Sigmoid colon (tissue), 4 donors: ENCODE data around the gene VPS72.

Source experiments
- POLR2AphosphoS5 ChIP-seq, 4 donors: sonication (generic); formaldehyde crosslinking; IDR thresholded peaks; one replicate each; pipeline ENCODE4 v1.6.1; 2017; ENCODE audit warnings: antibody characterized with exemption in 4 of 4
- TF ChIP-seq, protein P1 (sequence below), 4 experiments: fragments of 450-650 bp in 3 of 4; fragments of 200-600 bp in 1 of 4; IDR thresholded peaks; one replicate each; pipeline ENCODE4 v1.5.1; 2016 to 2019; ENCODE audit warnings: antibody characterized with exemption in 4 of 4, mild to moderate bottlenecking in 3 of 4, moderate library complexity in 2 of 4

DNA sequence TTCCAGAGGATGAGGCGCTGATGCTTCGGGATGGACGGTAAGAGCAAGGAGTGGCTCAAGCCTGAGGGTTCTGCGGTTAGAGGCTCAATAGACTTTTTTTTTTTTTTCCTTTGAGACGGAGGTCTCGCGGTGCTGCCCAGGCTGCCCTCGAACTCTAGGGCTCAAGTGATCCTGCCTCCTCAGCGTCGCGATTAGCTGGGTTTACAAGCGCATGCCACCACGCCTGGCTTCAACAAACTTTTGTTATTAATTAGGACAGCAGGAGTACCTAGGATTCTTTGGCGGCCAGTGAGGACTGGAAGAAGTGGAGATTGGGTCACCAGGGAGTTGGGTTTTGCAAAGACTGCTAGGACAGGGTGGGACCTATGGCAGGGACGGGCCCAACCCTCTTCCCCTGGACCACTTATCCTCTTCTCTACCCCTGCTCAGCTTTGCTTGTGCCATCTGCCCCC is 23.5 kb downstream of the VPS72 start:
- no peak for TF ChIP-seq POLR2AphosphoS5 (IDR thresholded peaks at IDR 0.05)
- TF ChIP-seq, protein P1, sequence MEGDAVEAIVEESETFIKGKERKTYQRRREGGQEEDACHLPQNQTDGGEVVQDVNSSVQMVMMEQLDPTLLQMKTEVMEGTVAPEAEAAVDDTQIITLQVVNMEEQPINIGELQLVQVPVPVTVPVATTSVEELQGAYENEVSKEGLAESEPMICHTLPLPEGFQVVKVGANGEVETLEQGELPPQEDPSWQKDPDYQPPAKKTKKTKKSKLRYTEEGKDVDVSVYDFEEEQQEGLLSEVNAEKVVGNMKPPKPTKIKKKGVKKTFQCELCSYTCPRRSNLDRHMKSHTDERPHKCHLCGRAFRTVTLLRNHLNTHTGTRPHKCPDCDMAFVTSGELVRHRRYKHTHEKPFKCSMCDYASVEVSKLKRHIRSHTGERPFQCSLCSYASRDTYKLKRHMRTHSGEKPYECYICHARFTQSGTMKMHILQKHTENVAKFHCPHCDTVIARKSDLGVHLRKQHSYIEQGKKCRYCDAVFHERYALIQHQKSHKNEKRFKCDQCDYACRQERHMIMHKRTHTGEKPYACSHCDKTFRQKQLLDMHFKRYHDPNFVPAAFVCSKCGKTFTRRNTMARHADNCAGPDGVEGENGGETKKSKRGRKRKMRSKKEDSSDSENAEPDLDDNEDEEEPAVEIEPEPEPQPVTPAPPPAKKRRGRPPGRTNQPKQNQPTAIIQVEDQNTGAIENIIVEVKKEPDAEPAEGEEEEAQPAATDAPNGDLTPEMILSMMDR (IDR thresholded peaks at IDR 0.05) = no peak
